PC-3 (cell line): ENCODE results near the gene MT1X.

Experiments used
- CTCF ChIP-seq: fragments of 300-600 bp; sonication (generic); conservative IDR thresholded peaks from 2 replicates; pipeline ENCODE4 v1.5.1; 2017; ENCODE audit warnings: antibody characterized with exemption, low read depth, mild to moderate bottlenecking, low read length
- EZH2 ChIP-seq: fragments of 300-600 bp; sonication (generic); IDR thresholded peaks from one replicate; pipeline ENCODE4 v1.6.1; 2017; ENCODE audit warnings: antibody characterized with exemption, mild to moderate bottlenecking, low read length; ENCODE audit not compliant: unreplicated experiment

- TF ChIP-seq CTCF (no peak), EZH2 (no peak)
Measured at GRCh38 chr16:56662357-56663354, 19.6 kb upstream of the MT1X start.
